K562 (cell line): ENCODE data around the gene PADI4. TPM values are rescaled to one million over a fixed set of nuclear protein-coding genes. Genes with fewer than 3 reads are reported as not detected.

Source experiments
- ATAC-seq: fragments of 200-7000 bp; cut with Tn5 transposase; 3 replicates; pipeline ENCODE4 v1.9.1; 2020; ENCODE audit warnings: moderate library complexity
- BruUV-seq: library from RNA; stranded (reverse); fragments of 400-500 nt; replicated peaks from 2 replicates; lab custom pipeline; 2021; lab: Mats Ljungman, UMichigan
- CTCF ChIA-PET: fragments of 300-600 bp; formaldehyde crosslinking; extraction: SDS; loops from one replicate; lab custom pipeline; 2021; ENCODE audit warnings: low intra/inter-chr PET ratio; lab: Yijun Ruan, JAX
- POLR2A ChIA-PET: fragments of 300-600, 350-650 bp; sonication (Branson Sonifier 250); formaldehyde crosslinking; extraction: SDS; loops from one replicate; lab custom pipeline; 2021; ENCODE audit warnings: antibody characterized with exemption, inconsistent platforms; lab: Yijun Ruan, JAX
- DNase-seq, 4 experiments: peaks; one replicate each; pipeline versions ENCODE4 v3.0.0 to v3.0.0-alpha.2; 2011 to 2018; ENCODE audit warnings: low spot score in 3 of 4, mixed read lengths in 3 of 4; ENCODE audit errors: extremely low read depth in 1 of 4
- FAIRE-seq: peaks from 2 replicates; lab custom pipeline; 2011; peaks lifted over from hg19 to GRCh38; lab: Jason Lieb, UNC
- H2AFZ ChIP-seq: 2 replicates; pipeline ENCODE4 v1.6.0; 2011; ENCODE audit warnings: low read depth, low read length, control low read depth, inconsistent platforms
- H3K27ac ChIP-seq: fragments of 200-600 bp; 3 replicates; pipeline ENCODE4 v1.8.0; 2011; ENCODE audit warnings: low read depth, mild to moderate bottlenecking, control low read depth, inconsistent platforms, low read length, moderate library complexity, mixed read lengths; ENCODE audit errors: extremely low read depth
- H3K27me3 ChIP-seq, 2 experiments: fragments of 300-600 bp in 1 of 2; 2 replicates in 1 of 2; 3 replicates in 1 of 2; pipeline versions ENCODE4 v1.6.0 to v1.8.0; 2011; ENCODE audit warnings: inconsistent platforms in 2 of 2, low read length in 2 of 2, mild to moderate bottlenecking in 1 of 2, mixed read lengths in 1 of 2, moderate library complexity in 1 of 2; ENCODE audit not compliant: control insufficient read depth in 2 of 2, insufficient read depth in 2 of 2
- H3K36me3 ChIP-seq: fragments of 300-600 bp; 3 replicates; pipeline ENCODE4 v1.8.0; 2011; ENCODE audit warnings: mild to moderate bottlenecking, low read length, inconsistent platforms; ENCODE audit not compliant: control insufficient read depth, insufficient read depth
- H3K4me1 ChIP-seq, 2 experiments: fragments of 200-600 bp in 1 of 2; replicated peaks in 1 of 2; 2 replicates in 1 of 2; 3 replicates in 1 of 2; pipeline versions ENCODE4 v1.5.1 to v1.8.0; 2011; ENCODE audit warnings: inconsistent platforms in 2 of 2, low read length in 2 of 2, mild to moderate bottlenecking in 1 of 2, mixed read lengths in 1 of 2, moderate library complexity in 1 of 2; ENCODE audit not compliant: control insufficient read depth in 2 of 2, insufficient read depth in 2 of 2
- H3K4me2 ChIP-seq: 2 replicates; pipeline ENCODE4 v1.6.1; 2011; ENCODE audit warnings: low read length, control low read depth, inconsistent platforms, mixed read lengths; ENCODE audit not compliant: insufficient read depth
- H3K4me3 ChIP-seq: fragments of 200-600 bp; sonication (generic), shearing (Covaris generic); 2 replicates; pipeline ENCODE4 v1.5.1; 2016; ENCODE audit warnings: control low read depth, inconsistent platforms
- H3K79me2 ChIP-seq: fragments of 200-600 bp; 3 replicates; pipeline ENCODE4 v1.8.0; 2011; ENCODE audit warnings: low read length, inconsistent platforms; ENCODE audit not compliant: control insufficient read depth, insufficient read depth
- H3K9ac ChIP-seq, 2 experiments: 2 replicates each; pipeline versions ENCODE4 v1.6.0 to v1.6.1; 2011; ENCODE audit warnings: low read depth in 2 of 2, low read length in 2 of 2, control low read depth in 1 of 2, inconsistent platforms in 1 of 2, mild to moderate bottlenecking in 1 of 2, mixed read lengths in 1 of 2; ENCODE audit not compliant: insufficient read depth in 1 of 2
- H3K9me1 ChIP-seq: one replicate; pipeline ENCODE4 v1.6.0; 2011; ENCODE audit warnings: inconsistent platforms, mild to moderate bottlenecking, low read length, moderate library complexity; ENCODE audit not compliant: control insufficient read depth, insufficient read depth
- H3K9me3 ChIP-seq: replicated peaks from 2 replicates; pipeline ENCODE4 v1.5.1; 2011; ENCODE audit warnings: low read depth, low read length, inconsistent platforms; ENCODE audit not compliant: control insufficient read depth, insufficient read depth
- H4K20me1 ChIP-seq: replicated peaks from 2 replicates; pipeline ENCODE4 v1.6.1; 2011; ENCODE audit warnings: low read length, inconsistent platforms, mixed read lengths; ENCODE audit not compliant: control insufficient read depth, insufficient read depth
- CBX2 ChIP-seq: fragments of 200-600 bp; sonication (generic); IDR thresholded peaks from one replicate; pipeline ENCODE4 v1.6.1; 2012; ENCODE audit warnings: mild to moderate bottlenecking, low read length, inconsistent platforms; ENCODE audit not compliant: insufficient read depth, poor library complexity, severe bottlenecking
- DIDO1 ChIP-seq: fragments of 450-650 bp; IDR thresholded peaks from 2 replicates; pipeline ENCODE4 v1.6.1; 2016; ENCODE audit warnings: low read depth, missing biosample characterization, missing genetic modification characterization
- ESRRA ChIP-seq: fragments of 450-650 bp; IDR thresholded peaks from 2 replicates; pipeline ENCODE4 v1.6.1; 2014; ENCODE audit warnings: low read depth, mild to moderate bottlenecking, moderate library complexity, borderline replicate concordance
- FOXO4 ChIP-seq: fragments of 450-650 bp; formaldehyde crosslinking; IDR thresholded peaks from 2 replicates; pipeline ENCODE4 v1.4.0; 2020; ENCODE audit warnings: mild to moderate bottlenecking, moderate library complexity
- GTF2A2 ChIP-seq: IDR thresholded peaks from 2 replicates; pipeline ENCODE4 v1.6.1; 2016; ENCODE audit warnings: mild to moderate bottlenecking, missing genetic modification characterization, missing compliant biosample characterization
- KDM1A ChIP-seq, 2 experiments: fragments of 450-650 bp; IDR thresholded peaks; 2 replicates each; pipeline ENCODE4 v1.6.1; 2016; ENCODE audit warnings: mild to moderate bottlenecking in 2 of 2
- NFATC3 ChIP-seq: fragments of 450-650 bp; IDR thresholded peaks from 2 replicates; pipeline ENCODE4 v1.6.1; 2017; ENCODE audit warnings: mild to moderate bottlenecking
- NFYB ChIP-seq: IDR thresholded peaks from 2 replicates; pipeline ENCODE4 v1.6.1; 2011; ENCODE audit warnings: mild to moderate bottlenecking, moderate library complexity; ENCODE audit not compliant: insufficient read length; ENCODE audit errors: extremely low read depth
- NRF1 ChIP-seq, 2 experiments: fragments of 450-650 bp; IDR thresholded peaks in 1 of 2; conservative IDR thresholded peaks in 1 of 2; 2 replicates each; pipeline ENCODE4 v1.6.1; 2014; ENCODE audit warnings: mild to moderate bottlenecking in 2 of 2
- RBBP5 ChIP-seq: fragments of 200-600 bp; sonication (generic); IDR thresholded peaks from 2 replicates; pipeline ENCODE4 v1.6.1; 2012; ENCODE audit warnings: borderline replicate concordance, mild to moderate bottlenecking, low read length, control low read depth, inconsistent platforms; ENCODE audit not compliant: insufficient read depth, poor library complexity, severe bottlenecking
- SIN3A ChIP-seq, 2 experiments: fragments of 150-350 bp in 1 of 2; IDR thresholded peaks; 2 replicates each; pipeline ENCODE4 v1.6.1; 2011 to 2016; ENCODE audit warnings: borderline replicate concordance in 2 of 2, low read depth in 2 of 2, low read length in 2 of 2, mild to moderate bottlenecking in 2 of 2, moderate library complexity in 2 of 2; ENCODE audit not compliant: control insufficient read depth in 1 of 2
- ZFP1 ChIP-seq: fragments of 450-650 bp; formaldehyde crosslinking; IDR thresholded peaks from 2 replicates; pipeline ENCODE4 v1.4.0; 2020; ENCODE audit warnings: mild to moderate bottlenecking, mixed read lengths
- ZNF282 ChIP-seq: sonication (generic); formaldehyde crosslinking; IDR thresholded peaks from 2 replicates; pipeline ENCODE4 v1.8.1; 2023; ENCODE audit warnings: missing genetic modification reagents
- ZNF586 ChIP-seq: fragments of 450-650 bp; formaldehyde crosslinking; conservative IDR thresholded peaks from 2 replicates; pipeline ENCODE4 v1.4.0; 2020; ENCODE audit warnings: mild to moderate bottlenecking, moderate library complexity
- WGBS: fragments of 100-300 bp; shearing (Covaris generic); methylation state at CpG from one replicate; pipeline ENCODE4 v1.1.6; 2016; ENCODE audit warnings: low coverage, mixed read lengths; ENCODE audit not compliant: insufficient coverage; ENCODE audit errors: missing lambda C conversion rate; 5-methylcytosine and 5-hydroxymethylcytosine counted together
- in situ Hi-C: fragments of 300-500 bp; cut with MboI; formaldehyde crosslinking; loops from 4 replicates; pipeline ENCODE4 v1.15.0; 2018; ENCODE audit warnings: inconsistent platforms, mixed read lengths
- intact Hi-C: fragments of 100-400 bp; cut with micrococcal nuclease; formaldehyde crosslinking; loops from 2 replicates; pipeline ENCODE4 v1.14.2; 2022
- polyA plus RNA-seq, 8 experiments: library from polyadenylated mRNA; depleted of rRNA in 4 of 8; stranded (reverse) in 5 of 8; unstranded in 3 of 8; fragments of >200 nt; fragmentation: Nextera tagmentation in 2 of 8; fragmentation: Illumina TruSeq in 1 of 8; extraction: Ambion mirVana in 2 of 8; extraction: Trizol in 1 of 8; gene quantifications; 2 replicates each; pipeline versions ENCODE4 v1.2.1 to v1.2.3, GENCODE V29; 2011 to 2014; ENCODE audit warnings: inconsistent platforms in 1 of 8, missing spikeins in 1 of 8
- total RNA-seq, 7 experiments: library from RNA; depleted of rRNA in 6 of 7; stranded (reverse); fragments of >200 nt in 6 of 7; fragmentation: Illumina TruSeq in 2 of 7; extraction: Trizol in 2 of 7; gene quantifications; 2 replicates each; pipeline versions ENCODE4 v1.2.1 to v1.2.3, GENCODE V29; 2011 to 2021; ENCODE audit warnings: low replicate concordance in 1 of 7
- TF ChIP-seq, protein P1 (sequence below): sonication (generic); formaldehyde crosslinking; IDR thresholded peaks from 2 replicates; pipeline ENCODE4 v1.8.0; 2022; ENCODE audit warnings: missing genetic modification reagents, mild to moderate bottlenecking, moderate library complexity, borderline replicate concordance
- TF ChIP-seq, protein P2 (sequence below): fragments of 250-450 bp; sonication (Bioruptor Pico); IDR thresholded peaks from 2 replicates; pipeline ENCODE4 v1.8.0; 2021; ENCODE audit warnings: moderate library complexity, mild to moderate bottlenecking, inconsistent platforms

The PADI4 gene
- total and polyA plus RNA-seq, 9 of the 15 experiments (the other 6 are each of a cell fraction or from before 2014, with no cell fraction given) = 0.22 to 0.33 TPM; not detected in 7

DNA sequence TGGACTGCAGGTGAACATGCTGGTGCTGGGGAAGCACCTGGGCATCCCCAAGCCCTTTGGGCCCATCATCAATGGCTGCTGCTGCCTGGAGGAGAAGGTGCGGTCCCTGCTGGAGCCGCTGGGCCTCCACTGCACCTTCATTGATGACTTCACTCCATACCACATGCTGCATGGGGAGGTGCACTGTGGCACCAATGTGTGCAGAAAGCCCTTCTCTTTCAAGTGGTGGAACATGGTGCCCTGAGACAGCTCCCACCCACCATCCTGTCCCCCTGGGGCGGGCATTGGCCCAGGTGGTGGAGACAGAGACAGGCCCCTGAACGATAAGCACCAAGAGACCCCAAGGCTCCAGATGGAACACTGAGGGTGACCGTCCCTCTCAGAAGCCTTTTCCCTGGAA lies 25.2 kb upstream of the PADI4 start (continued):
- no peak for TF ChIP-seq RBBP5
- no peak for TF ChIP-seq NFATC3
- no peak for TF ChIP-seq KDM1A (IDR thresholded peaks at IDR 0.05)
- no peak for TF ChIP-seq ZNF586 (CRISPR knock-in tag)
- TF ChIP-seq GTF2A2 (tag) = no peak

- Histone ChIP-seq H3K4me1 (peaks cover 2 to 3% of the 10 kb centered on the region in 2 experiments; a peak in 3 of 5 replicates), H3K4me3 (no peak overlapping the region), H3K27me3 (peaks cover 34 to 64% of the 10 kb centered on the region in 2 experiments), H3K79me2 (no peaks in the 10 kb centered on the region), H3K9ac (no peak overlapping the region), H3K36me3 (no peaks in the 10 kb centered on the region), H3K9me3 (no peaks in the 10 kb centered on the region), H3K4me2 (no peak overlapping the region), H3K9me1 (no peaks in the 10 kb centered on the region), H3K27ac (no peak overlapping the region), H4K20me1 (peaks cover 21% of the 10 kb centered on the region), H2AFZ (no peak overlapping the region)
- 6% methylated on average over 5 of the region's 5 CpGs for WGBS
- BruUV-seq = no TSS peak
- CTCF ChIA-PET = no interaction called here
- FAIRE-seq (no peak), DNase-seq (no peak), ATAC-seq (no peak)
- in situ Hi-C loops = no loop called here
- TF ChIP-seq, protein P1, sequence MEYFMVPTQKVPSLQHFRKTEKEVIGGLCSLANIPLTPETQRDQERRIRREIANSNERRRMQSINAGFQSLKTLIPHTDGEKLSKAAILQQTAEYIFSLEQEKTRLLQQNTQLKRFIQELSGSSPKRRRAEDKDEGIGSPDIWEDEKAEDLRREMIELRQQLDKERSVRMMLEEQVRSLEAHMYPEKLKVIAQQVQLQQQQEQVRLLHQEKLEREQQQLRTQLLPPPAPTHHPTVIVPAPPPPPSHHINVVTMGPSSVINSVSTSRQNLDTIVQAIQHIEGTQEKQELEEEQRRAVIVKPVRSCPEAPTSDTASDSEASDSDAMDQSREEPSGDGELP (CRISPR knock-in tag) = no peak
- TF ChIP-seq FOXO4 (no peak), NFYB (no peak), ZNF282 (no peak), ZFP1 (CRISPR knock-in tag) (no peak), DIDO1 (no peak), SIN3A (IDR thresholded peaks at IDR 0.05; ENCODE audit: borderline replicate concordance in 2 of 2, control insufficient read depth in 1 of 2, low read depth in 2 of 2, low read length in 2 of 2) (no peak), NRF1 (conservative IDR thresholded peaks at IDR 0.05 in 1 of 2, IDR thresholded peaks at IDR 0.05 in 1 of 2) (no peak), CBX2 (no peak), ESRRA (no peak)
- TF ChIP-seq, protein P2, sequence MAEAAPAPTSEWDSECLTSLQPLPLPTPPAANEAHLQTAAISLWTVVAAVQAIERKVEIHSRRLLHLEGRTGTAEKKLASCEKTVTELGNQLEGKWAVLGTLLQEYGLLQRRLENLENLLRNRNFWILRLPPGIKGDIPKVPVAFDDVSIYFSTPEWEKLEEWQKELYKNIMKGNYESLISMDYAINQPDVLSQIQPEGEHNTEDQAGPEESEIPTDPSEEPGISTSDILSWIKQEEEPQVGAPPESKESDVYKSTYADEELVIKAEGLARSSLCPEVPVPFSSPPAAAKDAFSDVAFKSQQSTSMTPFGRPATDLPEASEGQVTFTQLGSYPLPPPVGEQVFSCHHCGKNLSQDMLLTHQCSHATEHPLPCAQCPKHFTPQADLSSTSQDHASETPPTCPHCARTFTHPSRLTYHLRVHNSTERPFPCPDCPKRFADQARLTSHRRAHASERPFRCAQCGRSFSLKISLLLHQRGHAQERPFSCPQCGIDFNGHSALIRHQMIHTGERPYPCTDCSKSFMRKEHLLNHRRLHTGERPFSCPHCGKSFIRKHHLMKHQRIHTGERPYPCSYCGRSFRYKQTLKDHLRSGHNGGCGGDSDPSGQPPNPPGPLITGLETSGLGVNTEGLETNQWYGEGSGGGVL (CRISPR knock-in tag) = no peak
- POLR2A ChIA-PET = interaction anchor here (0.7 kb wide), 1 partner anchor 10 kb away, joined by 3 read pairs; no protein-coding TSS in a partner anchor
- intact Hi-C loops = no loop called here
Measured at GRCh38 chr1:17286646-17287045, 21.4 kb upstream of the PADI4 start.
